ENCODE results near the gene CENPB.

Gene CENPB

DNA sequence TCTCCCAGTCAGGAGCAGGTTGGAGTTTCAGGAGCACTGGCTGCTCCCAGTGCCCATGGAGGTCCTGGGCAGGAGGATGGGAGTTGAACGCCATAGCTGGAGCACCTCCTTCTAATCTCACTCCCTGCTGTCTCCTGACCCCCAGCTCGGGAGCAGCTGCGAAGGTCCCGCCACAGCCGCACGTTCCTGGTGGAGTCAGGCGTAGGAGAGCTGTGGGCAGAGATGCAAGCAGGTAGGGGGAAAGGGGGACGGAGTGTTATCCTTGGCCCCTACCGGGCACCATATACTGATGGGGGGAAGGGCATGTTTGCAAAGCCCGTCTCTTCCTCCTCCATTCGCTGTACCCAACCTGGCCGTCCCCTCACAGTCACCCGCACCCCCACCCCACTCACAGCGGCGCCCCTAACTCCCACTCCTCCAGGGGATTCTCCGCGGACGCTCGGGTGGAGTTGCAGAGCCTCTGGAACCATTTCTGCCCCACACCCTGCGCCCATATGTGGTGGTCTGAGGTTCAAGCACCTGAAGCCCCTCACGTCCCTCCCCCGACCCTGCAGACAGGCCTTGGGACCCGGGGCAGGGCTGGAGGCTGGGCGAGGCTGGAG is 37.4 kb downstream of the CENPB start:
- TF ChIP-seq, protein P1, sequence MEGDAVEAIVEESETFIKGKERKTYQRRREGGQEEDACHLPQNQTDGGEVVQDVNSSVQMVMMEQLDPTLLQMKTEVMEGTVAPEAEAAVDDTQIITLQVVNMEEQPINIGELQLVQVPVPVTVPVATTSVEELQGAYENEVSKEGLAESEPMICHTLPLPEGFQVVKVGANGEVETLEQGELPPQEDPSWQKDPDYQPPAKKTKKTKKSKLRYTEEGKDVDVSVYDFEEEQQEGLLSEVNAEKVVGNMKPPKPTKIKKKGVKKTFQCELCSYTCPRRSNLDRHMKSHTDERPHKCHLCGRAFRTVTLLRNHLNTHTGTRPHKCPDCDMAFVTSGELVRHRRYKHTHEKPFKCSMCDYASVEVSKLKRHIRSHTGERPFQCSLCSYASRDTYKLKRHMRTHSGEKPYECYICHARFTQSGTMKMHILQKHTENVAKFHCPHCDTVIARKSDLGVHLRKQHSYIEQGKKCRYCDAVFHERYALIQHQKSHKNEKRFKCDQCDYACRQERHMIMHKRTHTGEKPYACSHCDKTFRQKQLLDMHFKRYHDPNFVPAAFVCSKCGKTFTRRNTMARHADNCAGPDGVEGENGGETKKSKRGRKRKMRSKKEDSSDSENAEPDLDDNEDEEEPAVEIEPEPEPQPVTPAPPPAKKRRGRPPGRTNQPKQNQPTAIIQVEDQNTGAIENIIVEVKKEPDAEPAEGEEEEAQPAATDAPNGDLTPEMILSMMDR (IDR thresholded peaks at IDR 0.05; ENCODE audit: low read depth, low read length) = no peak
- Histone ChIP-seq H3K9me3 (ENCODE audit: severe bottlenecking) (no peaks in the 10 kb centered on the region), H3K27me3 (ENCODE audit: insufficient read depth, low read depth, severe bottlenecking) (no peaks in the 10 kb centered on the region), H3K4me3 (ENCODE audit: low read depth, low read length) (peak overlapping the region; percentile 22; the same call in 1 of the 2 replicates), H3K36me3 (peaks cover 12% of the 10 kb centered on the region), H3K27ac (peak overlapping the region; percentile 49)
- DNase-seq = no peak

DNA sequence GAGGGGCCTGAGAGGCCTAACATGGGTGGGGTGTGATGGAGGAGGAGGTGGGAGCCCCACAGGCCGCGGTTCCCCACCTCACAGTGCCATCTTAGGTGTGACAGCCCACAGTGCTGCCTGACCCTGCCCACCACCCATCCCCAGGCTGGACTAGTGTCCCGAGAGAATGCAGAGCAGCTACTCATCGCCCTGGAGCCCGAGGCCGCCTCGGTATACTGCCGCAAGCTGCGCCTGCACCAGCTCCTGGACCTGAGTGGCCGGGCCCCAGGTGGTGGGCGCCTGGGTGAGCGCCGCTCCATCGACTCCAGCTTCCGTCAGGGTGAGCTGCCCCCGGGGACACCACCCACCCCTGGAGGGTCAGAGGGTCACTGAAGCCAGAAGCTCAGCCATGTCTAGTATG is 38.5 kb downstream of the CENPB start:
- Histone ChIP-seq H3K27ac (no peak overlapping the region), H3K9me3 (ENCODE audit: severe bottlenecking) (no peaks in the 10 kb centered on the region), H3K36me3 (peaks cover 12% of the 10 kb centered on the region), H3K4me3 (ENCODE audit: low read depth, low read length) (no peak overlapping the region), H3K27me3 (ENCODE audit: insufficient read depth, low read depth, severe bottlenecking) (no peaks in the 10 kb centered on the region)
- TF ChIP-seq, protein P1 (IDR thresholded peaks at IDR 0.05; ENCODE audit: low read depth, low read length) = no peak
- no peak for DNase-seq

DNA sequence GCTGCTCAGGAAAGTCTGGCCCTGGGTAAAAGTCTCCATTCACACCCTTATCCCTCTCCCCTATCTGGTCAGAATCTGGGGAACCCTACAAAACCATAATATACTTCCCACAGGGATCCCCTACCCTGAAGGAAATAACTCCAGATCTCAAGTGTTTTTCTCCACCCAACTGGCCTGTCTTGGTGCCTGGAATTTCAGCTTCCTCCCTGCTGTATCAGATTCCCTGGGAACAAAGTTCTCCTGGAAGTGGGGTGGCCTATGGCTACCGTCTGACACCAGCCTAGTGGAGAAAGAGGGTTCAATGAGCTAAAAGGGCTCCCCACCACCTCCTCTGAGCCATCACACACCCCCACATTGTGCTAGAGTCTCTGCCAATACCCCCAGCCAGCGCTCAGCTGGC is 39.1 kb downstream of the CENPB start:
- Histone ChIP-seq H3K36me3 (peaks cover 7% of the 10 kb centered on the region; the same call in 1 of the 2 replicates), H3K9me3 (ENCODE audit: severe bottlenecking) (no peaks in the 10 kb centered on the region), H3K27ac (no peak overlapping the region), H3K4me3 (ENCODE audit: low read depth, low read length) (no peak overlapping the region), H3K27me3 (ENCODE audit: insufficient read depth, low read depth, severe bottlenecking) (no peaks in the 10 kb centered on the region)
- TF ChIP-seq, protein P1 (IDR thresholded peaks at IDR 0.05; ENCODE audit: low read depth, low read length) = no peak
- no peak for DNase-seq

DNA sequence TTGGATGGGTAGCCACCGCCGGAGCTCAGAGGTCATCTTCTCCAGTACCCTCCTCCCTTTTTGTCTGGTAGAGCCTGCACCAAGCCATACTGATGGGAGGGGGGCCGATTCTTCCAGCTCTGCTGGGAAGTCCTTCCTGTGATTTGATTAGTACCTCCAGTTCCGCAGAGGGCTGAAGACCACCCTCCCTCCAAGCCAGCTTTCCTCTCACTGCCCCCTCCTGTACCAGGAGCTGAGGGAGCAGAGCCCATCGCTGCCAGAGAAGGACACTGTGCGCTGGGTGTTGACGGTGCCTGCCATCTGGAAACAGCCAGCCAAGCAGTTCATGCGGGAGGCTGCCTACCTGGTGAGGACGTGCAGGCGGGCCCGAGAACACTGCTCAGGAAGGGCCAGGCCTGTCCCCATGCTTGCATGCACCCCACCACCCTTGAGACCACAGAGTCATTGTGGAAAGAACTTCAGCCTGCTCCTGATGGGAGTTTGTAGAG is 40.8 kb downstream of the CENPB start:
- Histone ChIP-seq H3K36me3 (no peaks in the 10 kb centered on the region), H3K4me3 (ENCODE audit: low read depth, low read length) (no peak overlapping the region), H3K27me3 (ENCODE audit: insufficient read depth, low read depth, severe bottlenecking) (no peaks in the 10 kb centered on the region), H3K27ac (no peak overlapping the region), H3K9me3 (ENCODE audit: severe bottlenecking) (no peaks in the 10 kb centered on the region)
- TF ChIP-seq, protein P1 (IDR thresholded peaks at IDR 0.05; ENCODE audit: low read depth, low read length) = no peak
- no peak for DNase-seq

DNA sequence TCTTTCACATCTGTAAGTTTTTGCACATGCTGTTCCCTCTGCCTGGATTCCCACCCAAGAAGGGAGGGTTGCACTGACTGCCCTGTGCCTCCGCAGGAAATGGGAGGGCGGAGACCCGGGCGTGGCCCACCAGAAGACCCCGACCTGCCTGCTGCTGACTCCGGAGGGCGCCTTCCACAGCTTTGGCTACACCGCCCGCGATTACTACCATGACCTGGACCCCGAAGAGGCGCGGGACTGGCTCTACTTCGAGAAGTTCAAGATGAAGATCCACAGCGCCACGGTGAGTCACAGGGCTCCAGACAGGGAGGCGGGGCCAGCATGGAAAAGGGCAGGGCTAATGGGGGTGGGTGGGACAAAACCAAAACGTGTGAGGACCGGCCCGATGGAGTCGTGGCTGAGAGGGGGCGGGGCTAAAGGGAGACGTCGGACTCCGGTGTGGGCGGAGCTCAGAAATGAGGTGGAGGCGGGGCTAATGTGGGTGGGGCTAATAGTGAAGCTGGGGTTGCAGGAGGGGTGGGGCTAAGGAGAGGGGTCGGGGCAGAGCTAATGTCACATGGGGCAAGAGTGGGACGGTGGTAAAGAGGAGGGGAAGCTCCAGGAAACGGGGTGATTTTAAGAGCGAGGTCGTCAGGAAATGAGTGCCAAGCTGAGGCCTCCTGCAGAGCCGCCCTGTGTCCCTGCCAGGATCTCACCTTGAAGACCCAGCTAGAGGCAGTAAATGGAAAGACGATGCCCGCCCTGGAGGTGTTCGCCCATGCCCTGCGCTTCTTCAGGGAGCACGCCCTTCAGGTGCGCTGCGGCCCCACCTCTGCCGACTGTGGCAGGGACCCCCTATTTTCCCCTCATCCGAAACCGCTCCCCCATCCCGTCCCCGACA is 41.5 kb downstream of the CENPB start:
- H3K9me3 ChIP-seq (ENCODE audit: severe bottlenecking) = no peaks in the 10 kb centered on the region
- no peaks in the 10 kb centered on the region for H3K27me3 ChIP-seq (ENCODE audit: insufficient read depth, low read depth, severe bottlenecking)
- DNase-seq = no peak
- H3K4me3 ChIP-seq (ENCODE audit: low read depth, low read length) = no peak overlapping the region
- H3K36me3 ChIP-seq = no peaks in the 10 kb centered on the region
- TF ChIP-seq, protein P1 (IDR thresholded peaks at IDR 0.05; ENCODE audit: low read depth, low read length) = no peak
- no peak overlapping the region for H3K27ac ChIP-seq

Measured in WERI-Rb-1 (cell line).